ENCODE results near the gene SLC25A20.

DNA sequence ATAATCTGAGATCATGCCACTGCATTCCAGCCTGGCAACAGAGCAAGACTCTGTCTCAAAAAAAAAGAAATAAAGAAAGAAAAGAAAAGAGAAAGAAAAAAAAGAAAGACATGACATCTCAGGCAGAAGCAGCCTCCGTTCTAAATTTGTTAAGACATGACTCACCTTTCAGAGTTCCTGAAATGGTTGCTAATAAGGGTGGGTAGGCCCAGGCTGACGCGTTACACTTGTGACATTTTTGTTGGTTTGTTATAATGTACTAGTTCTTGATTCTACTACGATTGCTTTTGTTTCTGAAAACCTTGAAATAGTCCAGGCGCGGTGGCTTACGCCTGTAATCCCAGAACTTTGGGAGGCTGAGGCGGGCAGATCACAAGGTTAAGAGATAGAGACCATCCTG lies 21.0 kb downstream of the SLC25A20 start:
- TF ChIP-seq FOXM1 (IDR thresholded peaks at IDR 0.05; ENCODE audit: borderline replicate concordance, low read depth), result no peak
- no peak for TF ChIP-seq EP300 (IDR thresholded peaks at IDR 0.05; ENCODE audit: borderline replicate concordance)
- no peak for TF ChIP-seq RAD21 (IDR thresholded peaks at IDR 0.05; ENCODE audit: low read depth)
- TF ChIP-seq, protein P1, sequence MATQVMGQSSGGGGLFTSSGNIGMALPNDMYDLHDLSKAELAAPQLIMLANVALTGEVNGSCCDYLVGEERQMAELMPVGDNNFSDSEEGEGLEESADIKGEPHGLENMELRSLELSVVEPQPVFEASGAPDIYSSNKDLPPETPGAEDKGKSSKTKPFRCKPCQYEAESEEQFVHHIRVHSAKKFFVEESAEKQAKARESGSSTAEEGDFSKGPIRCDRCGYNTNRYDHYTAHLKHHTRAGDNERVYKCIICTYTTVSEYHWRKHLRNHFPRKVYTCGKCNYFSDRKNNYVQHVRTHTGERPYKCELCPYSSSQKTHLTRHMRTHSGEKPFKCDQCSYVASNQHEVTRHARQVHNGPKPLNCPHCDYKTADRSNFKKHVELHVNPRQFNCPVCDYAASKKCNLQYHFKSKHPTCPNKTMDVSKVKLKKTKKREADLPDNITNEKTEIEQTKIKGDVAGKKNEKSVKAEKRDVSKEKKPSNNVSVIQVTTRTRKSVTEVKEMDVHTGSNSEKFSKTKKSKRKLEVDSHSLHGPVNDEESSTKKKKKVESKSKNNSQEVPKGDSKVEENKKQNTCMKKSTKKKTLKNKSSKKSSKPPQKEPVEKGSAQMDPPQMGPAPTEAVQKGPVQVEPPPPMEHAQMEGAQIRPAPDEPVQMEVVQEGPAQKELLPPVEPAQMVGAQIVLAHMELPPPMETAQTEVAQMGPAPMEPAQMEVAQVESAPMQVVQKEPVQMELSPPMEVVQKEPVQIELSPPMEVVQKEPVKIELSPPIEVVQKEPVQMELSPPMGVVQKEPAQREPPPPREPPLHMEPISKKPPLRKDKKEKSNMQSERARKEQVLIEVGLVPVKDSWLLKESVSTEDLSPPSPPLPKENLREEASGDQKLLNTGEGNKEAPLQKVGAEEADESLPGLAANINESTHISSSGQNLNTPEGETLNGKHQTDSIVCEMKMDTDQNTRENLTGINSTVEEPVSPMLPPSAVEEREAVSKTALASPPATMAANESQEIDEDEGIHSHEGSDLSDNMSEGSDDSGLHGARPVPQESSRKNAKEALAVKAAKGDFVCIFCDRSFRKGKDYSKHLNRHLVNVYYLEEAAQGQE (IDR thresholded peaks at IDR 0.05; ENCODE audit: low read depth), result no peak
- TF ChIP-seq EGR1 (IDR thresholded peaks at IDR 0.05), result no peak
- no peak for TF ChIP-seq YY1 (IDR thresholded peaks at IDR 0.05; ENCODE audit: low read depth)
- no peak for TF ChIP-seq USF1 (IDR thresholded peaks at IDR 0.05)
- TF ChIP-seq CEBPB (IDR thresholded peaks at IDR 0.05), result no peak
- no peak for TF ChIP-seq TAF1 (IDR thresholded peaks at IDR 0.05; ENCODE audit: low read depth)
- TF ChIP-seq, protein P2, sequence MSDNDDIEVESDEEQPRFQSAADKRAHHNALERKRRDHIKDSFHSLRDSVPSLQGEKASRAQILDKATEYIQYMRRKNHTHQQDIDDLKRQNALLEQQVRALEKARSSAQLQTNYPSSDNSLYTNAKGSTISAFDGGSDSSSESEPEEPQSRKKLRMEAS (IDR thresholded peaks at IDR 0.05), result no peak
- TF ChIP-seq CREB1 (IDR thresholded peaks at IDR 0.05; ENCODE audit: low read depth), result no peak
- TF ChIP-seq NFIC (IDR thresholded peaks at IDR 0.05), result no peak

Data from Ishikawa (cell line).